Measurements from ENCODE around the gene GPR132. TPM values are rescaled to one million over a fixed set of nuclear protein-coding genes. Genes with fewer than 3 reads are reported as not detected.

GPR132 gene
- total and polyA plus RNA-seq, 10 of the 15 experiments (the other 5 are each of a cell fraction or from before 2014, with no cell fraction given), result 1.9 to 49.3 (median 20.4) TPM

DNA sequence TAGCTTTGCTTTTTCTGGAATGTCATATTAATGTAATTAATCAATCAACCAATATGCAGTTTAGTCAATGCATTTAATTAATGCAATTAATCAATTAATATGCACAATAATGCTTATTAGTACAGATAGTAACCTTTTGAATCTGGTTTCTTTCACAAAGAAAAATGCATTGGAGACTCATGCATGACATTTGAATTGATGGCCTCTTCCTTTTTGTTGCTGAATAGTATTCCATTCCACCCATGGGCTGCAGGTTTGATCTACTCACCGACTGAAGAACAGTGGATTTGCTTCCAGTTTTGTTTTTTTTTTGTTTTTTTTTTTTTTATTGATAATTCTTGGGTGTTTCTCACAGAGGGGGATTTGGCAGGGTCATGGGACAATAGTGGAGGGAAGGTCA, 13.1 kb upstream of the GPR132 start:
- WGBS (ENCODE audit: insufficient coverage, insufficient replicate concordance, low lambda C conversion rate, missing lambda C conversion rate), result 88% methylated on average over 1 of the region's 1 CpG
- Histone ChIP-seq H3K36me3 (ENCODE audit: control insufficient read depth in 2 of 2, insufficient read depth in 2 of 2, low read length in 1 of 2) (no peaks in the 10 kb centered on the region), H3K4me2 (ENCODE audit: control insufficient read depth, insufficient read depth) (no peak overlapping the region), H4K20me1 (ENCODE audit: control insufficient read depth, insufficient read depth) (no peaks in the 10 kb centered on the region), H3K9me3 (replicated peaks; ENCODE audit: control insufficient read depth, insufficient read depth, low read length) (no peaks in the 10 kb centered on the region), H3K4me3 (no peak overlapping the region), H3K79me2 (ENCODE audit: control insufficient read depth, insufficient read depth, low read length) (no peaks in the 10 kb centered on the region), H3K9ac (ENCODE audit: control insufficient read depth, insufficient read depth, low read length) (no peak overlapping the region), H3K27me3 (replicated peaks in 1 of 2; ENCODE audit: control insufficient read depth in 2 of 2, insufficient read depth in 2 of 2, low read length in 1 of 2) (no peaks in the 10 kb centered on the region), H3K4me1 (ENCODE audit: control insufficient read depth, insufficient read depth, low read length) (peaks cover 37% of the 10 kb centered on the region), H2AFZ (ENCODE audit: control insufficient read depth, low read depth, low read length) (no peak overlapping the region), H3K27ac (ENCODE audit: control insufficient read depth, insufficient read depth) (no peak overlapping the region)
- DNase-seq (ENCODE audit: low read depth, low spot score), result no peak
- intact Hi-C loops (cut with micrococcal nuclease; ENCODE audit: unreplicated experiment) (no loop called here), in situ Hi-C loops (cut with MboI) (no loop called here)
- ChIA-PET RAD21 (ENCODE audit: unreplicated experiment) (no interaction called here), CTCF (no interaction called here), POLR2A (no interaction called here), SMC1A (ENCODE audit: uncharacterized antibody, unreplicated experiment) (no interaction called here)
- no peak for FAIRE-seq
- no TSS peak for BruUV-seq (replicated peaks)
- ATAC-seq, result no peak
- TF ChIP-seq, protein P1, sequence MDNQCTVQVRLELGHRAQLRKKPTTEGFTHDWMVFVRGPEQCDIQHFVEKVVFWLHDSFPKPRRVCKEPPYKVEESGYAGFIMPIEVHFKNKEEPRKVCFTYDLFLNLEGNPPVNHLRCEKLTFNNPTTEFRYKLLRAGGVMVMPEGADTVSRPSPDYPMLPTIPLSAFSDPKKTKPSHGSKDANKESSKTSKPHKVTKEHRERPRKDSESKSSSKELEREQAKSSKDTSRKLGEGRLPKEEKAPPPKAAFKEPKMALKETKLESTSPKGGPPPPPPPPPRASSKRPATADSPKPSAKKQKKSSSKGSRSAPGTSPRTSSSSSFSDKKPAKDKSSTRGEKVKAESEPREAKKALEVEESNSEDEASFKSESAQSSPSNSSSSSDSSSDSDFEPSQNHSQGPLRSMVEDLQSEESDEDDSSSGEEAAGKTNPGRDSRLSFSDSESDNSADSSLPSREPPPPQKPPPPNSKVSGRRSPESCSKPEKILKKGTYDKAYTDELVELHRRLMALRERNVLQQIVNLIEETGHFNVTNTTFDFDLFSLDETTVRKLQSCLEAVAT (IDR thresholded peaks at IDR 0.05), result no peak
- no peak for TF ChIP-seq DPF2 (IDR thresholded peaks at IDR 0.05)
- no peak for TF ChIP-seq BCL11A (IDR thresholded peaks at IDR 0.05; ENCODE audit: low read depth, low read length)
- no peak for TF ChIP-seq NR2C2 (IDR thresholded peaks at IDR 0.05; ENCODE audit: borderline replicate concordance, control insufficient read depth, insufficient read length, low read depth)
- TF ChIP-seq HDGF (IDR thresholded peaks at IDR 0.05), result no peak
- no peak for TF ChIP-seq RELA (IDR thresholded peaks at IDR 0.05; ENCODE audit: borderline replicate concordance, partially characterized antibody)
- no peak for TF ChIP-seq SREBF2 (IDR thresholded peaks at IDR 0.05; ENCODE audit: low read length)
- no peak for TF ChIP-seq POU2F2 (IDR thresholded peaks at IDR 0.05; ENCODE audit: borderline replicate concordance, low read depth, low read length)

DNA sequence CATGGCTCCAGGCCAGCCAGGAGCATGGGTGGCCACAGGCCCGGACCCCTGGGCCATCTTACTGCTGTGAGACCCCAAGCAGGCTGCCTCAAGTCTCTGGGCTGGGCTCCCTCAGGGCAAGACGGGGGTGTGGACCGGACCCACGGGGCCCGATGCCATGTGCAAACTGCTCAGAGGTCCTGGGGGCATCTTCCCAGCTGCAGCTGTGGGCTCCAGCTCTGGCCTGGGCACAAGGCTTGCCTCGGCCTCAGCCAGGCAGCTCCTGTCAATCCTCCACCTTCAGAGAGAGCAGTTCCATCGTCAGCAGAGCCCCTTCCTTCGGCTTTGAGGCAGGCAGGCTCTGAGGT, 12.4 kb upstream of the GPR132 start:
- no TSS peak for BruUV-seq (replicated peaks)
- Histone ChIP-seq H3K4me1 (ENCODE audit: control insufficient read depth, insufficient read depth, low read length) (peaks cover 37% of the 10 kb centered on the region), H3K4me2 (ENCODE audit: control insufficient read depth, insufficient read depth) (no peak overlapping the region), H3K9me3 (replicated peaks; ENCODE audit: control insufficient read depth, insufficient read depth, low read length) (no peaks in the 10 kb centered on the region), H3K9ac (ENCODE audit: control insufficient read depth, insufficient read depth, low read length) (no peak overlapping the region), H3K27me3 (replicated peaks in 1 of 2; ENCODE audit: control insufficient read depth in 2 of 2, insufficient read depth in 2 of 2, low read length in 1 of 2) (no peaks in the 10 kb centered on the region), H3K27ac (ENCODE audit: control insufficient read depth, insufficient read depth) (no peak overlapping the region), H3K79me2 (ENCODE audit: control insufficient read depth, insufficient read depth, low read length) (no peaks in the 10 kb centered on the region), H2AFZ (ENCODE audit: control insufficient read depth, low read depth, low read length) (no peak overlapping the region), H3K36me3 (ENCODE audit: control insufficient read depth in 2 of 2, insufficient read depth in 2 of 2, low read length in 1 of 2) (no peaks in the 10 kb centered on the region), H3K4me3 (no peak overlapping the region), H4K20me1 (ENCODE audit: control insufficient read depth, insufficient read depth) (no peaks in the 10 kb centered on the region)
- ChIA-PET SMC1A (ENCODE audit: uncharacterized antibody, unreplicated experiment) (no interaction called here), CTCF (no interaction called here), RAD21 (ENCODE audit: unreplicated experiment) (no interaction called here), POLR2A (no interaction called here)
- 68% methylated on average over 8 of the region's 8 CpGs for WGBS (ENCODE audit: insufficient coverage, insufficient replicate concordance, low lambda C conversion rate, missing lambda C conversion rate)
- FAIRE-seq, result no peak
- no peak for TF ChIP-seq GABPA (IDR thresholded peaks at IDR 0.05; ENCODE audit: low read depth)
- DNase-seq (ENCODE audit: low read depth, low spot score), result no peak
- intact Hi-C loops (cut with micrococcal nuclease; ENCODE audit: unreplicated experiment), result no loop called here
- ATAC-seq, result no peak
- in situ Hi-C loops (cut with MboI), result no loop called here
